Spleen (tissue), 11 donors: Measurements from ENCODE around the gene PTPRK. TPM values are rescaled to one million over a fixed set of nuclear protein-coding genes. Genes with fewer than 3 reads are reported as not detected.

Source experiments
- DNase-seq: peaks from one replicate; pipeline ENCODE4 v3.0.0-alpha.2; 2020
- H3K27ac ChIP-seq, 8 donors: fragments of 200-600 bp; sonication (generic) in 7 of 8; 1 replicate in 4 of 8; 2 replicates in 4 of 8; pipeline versions ENCODE4 v1.5.0 to v1.8.0; 2016 to 2021; ENCODE audit warnings: inconsistent platforms in 4 of 8, mild to moderate bottlenecking in 4 of 8, moderate library complexity in 1 of 8
- H3K27me3 ChIP-seq, 7 donors: fragments of 200-600 bp; sonication (generic) in 6 of 7; replicated peaks in 1 of 7; 1 replicate in 4 of 7; 2 replicates in 3 of 7; pipeline versions ENCODE4 v1.5.0 to v1.8.0; 2016 to 2021; ENCODE audit warnings: inconsistent platforms in 3 of 7, mild to moderate bottlenecking in 1 of 7
- H3K36me3 ChIP-seq, 6 donors: fragments of 200-600 bp; sonication (generic) in 5 of 6; 1 replicate in 4 of 6; 2 replicates in 2 of 6; pipeline versions ENCODE4 v1.5.0 to v1.8.0; 2016 to 2021; ENCODE audit warnings: inconsistent platforms in 2 of 6
- H3K4me1 ChIP-seq, 6 donors: fragments of 200-600 bp; sonication (generic) in 5 of 6; 1 replicate in 3 of 6; 2 replicates in 3 of 6; pipeline versions ENCODE4 v1.5.0 to v1.8.0; 2016 to 2021; ENCODE audit warnings: inconsistent platforms in 3 of 6
- H3K4me3 ChIP-seq, 8 donors: fragments of 200-600 bp; sonication (generic) in 7 of 8; 1 replicate in 4 of 8; 2 replicates in 4 of 8; pipeline versions ENCODE4 v1.5.0 to v1.8.0; 2016 to 2021; ENCODE audit warnings: inconsistent platforms in 4 of 8, mild to moderate bottlenecking in 4 of 8, moderate library complexity in 2 of 8
- H3K9me3 ChIP-seq, 8 donors: fragments of 200-600 bp; sonication (generic) in 7 of 8; 1 replicate in 4 of 8; 2 replicates in 4 of 8; pipeline versions ENCODE4 v1.5.0 to v1.8.0; 2016 to 2021; ENCODE audit warnings: inconsistent platforms in 4 of 8
- CTCF ChIP-seq, 11 experiments: fragments of 200-600 bp in 7 of 11; fragments of 450-650 bp in 4 of 11; sonication (generic) in 4 of 11; IDR thresholded peaks in 8 of 11; conservative IDR thresholded peaks in 3 of 11; 1 replicate in 7 of 11; 2 replicates in 4 of 11; pipeline versions ENCODE4 v1.4.0 to v1.8.0; 2016 to 2021; ENCODE audit warnings: antibody characterized with exemption in 11 of 11, inconsistent platforms in 4 of 11, mild to moderate bottlenecking in 1 of 11
- POLR2A ChIP-seq, 3 donors: fragments of 450-650 bp; IDR thresholded peaks; one replicate each; pipeline ENCODE4 v1.5.1; 2017; ENCODE audit warnings: antibody characterized with exemption in 3 of 3, mild to moderate bottlenecking in 1 of 3
- POLR2AphosphoS5 ChIP-seq, 3 donors: sonication (generic); formaldehyde crosslinking; IDR thresholded peaks; one replicate each; pipeline ENCODE4 v1.5.1; 2017; ENCODE audit warnings: antibody characterized with exemption in 3 of 3
- WGBS, 5 donors: extraction: QIAGEN DNeasy Blood & Tissue Kit in 3 of 5; methylation state at CpG; one replicate each; pipeline versions ENCODE4 v1.1.5 to v1.1.7; 2013 to 2018; 5-methylcytosine and 5-hydroxymethylcytosine counted together
- intact Hi-C: fragments of 100-400 bp; cut with DNase I; formaldehyde crosslinking; loops from one replicate; pipeline ENCODE4 v1.15.0; 2023; ENCODE audit warnings: low total_unique reads
- polyA plus RNA-seq, 3 donors: library from polyadenylated mRNA; stranded (reverse); fragments of 200-250 nt; gene quantifications; one replicate each; pipeline ENCODE4 v1.2.1, GENCODE V29; 2013
- total RNA-seq, 7 donors: library from RNA; depleted of rRNA in 3 of 7; stranded (reverse); fragments of >200 nt in 3 of 7; fragmentation: NEBNext Ultra II Directional in 4 of 7; extraction: Animal tissue kit (Norgen Biotek cat#: 25700) in 4 of 7; gene quantifications; one replicate each; pipeline versions ENCODE4 v1.1.0 to v1.2.1, GENCODE V29; 2016 to 2021
- donor health status: healthy with polysubstance abuse.
- donor health status: DM: no; HTN: no; CAD: no; lungs with moderate emphysema.
- donor health status: DM: no; HTN: no; CAD: no.
- donor health status: Bipolar disorder and iron deficiency.
- donor health status: healthy.
- donor health status: DM: no; HTN: no; CAD: no.
- donor health status: DM: yes; HTN: yes; CAD: no.

Gene PTPRK
- total and polyA plus RNA-seq, 10 donors, result 3.3 to 67.8 (median 34.0) TPM

DNA sequence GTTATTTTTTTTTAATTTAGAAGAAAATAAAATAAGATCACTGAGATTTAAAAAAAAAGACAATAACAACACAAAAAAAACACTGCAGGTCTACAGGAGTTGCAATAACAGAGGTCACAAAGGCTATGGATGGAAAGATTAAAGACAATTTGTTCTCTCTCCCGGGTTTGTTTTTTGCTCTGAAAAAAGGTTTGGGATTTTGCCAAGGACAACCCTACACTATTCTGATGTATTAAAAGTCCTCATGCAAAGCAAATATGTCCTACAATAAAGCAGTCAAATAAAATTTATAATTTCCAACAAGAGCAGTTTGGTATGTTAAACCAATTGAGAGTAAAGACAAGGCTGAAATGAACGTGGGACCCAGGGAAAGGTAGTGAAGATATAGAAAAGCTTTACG, 55.6 kb downstream of the PTPRK start:
- Histone ChIP-seq H3K27me3 (no peaks in the 10 kb centered on the region), H3K4me1 (no peaks in the 10 kb centered on the region), H3K36me3 (no peaks in the 10 kb centered on the region), H3K27ac (no peak overlapping the region), H3K4me3 (no peak overlapping the region), H3K9me3 (no peaks in the 10 kb centered on the region)
- TF ChIP-seq POLR2A (IDR thresholded peaks at IDR 0.05) (no peak), CTCF (IDR thresholded peaks at IDR 0.05 in 8 of 11, conservative IDR thresholded peaks at IDR 0.05 in 3 of 11) (no peak), POLR2AphosphoS5 (IDR thresholded peaks at IDR 0.05) (no peak)
- intact Hi-C loops, result no loop called here
- DNase-seq, result no peak
- 74 to 82% (median 79%) methylated on average over 3 of the region's 3 CpGs for WGBS, 5 donors

- TF ChIP-seq POLR2AphosphoS5 (IDR thresholded peaks at IDR 0.05), result no peak
- Histone ChIP-seq H3K27me3 (no peaks in the 10 kb centered on the region), H3K27ac (no peak overlapping the region)
Observed at GRCh38 chr6:128463942-128464341, 56.5 kb downstream of the PTPRK start.

DNA sequence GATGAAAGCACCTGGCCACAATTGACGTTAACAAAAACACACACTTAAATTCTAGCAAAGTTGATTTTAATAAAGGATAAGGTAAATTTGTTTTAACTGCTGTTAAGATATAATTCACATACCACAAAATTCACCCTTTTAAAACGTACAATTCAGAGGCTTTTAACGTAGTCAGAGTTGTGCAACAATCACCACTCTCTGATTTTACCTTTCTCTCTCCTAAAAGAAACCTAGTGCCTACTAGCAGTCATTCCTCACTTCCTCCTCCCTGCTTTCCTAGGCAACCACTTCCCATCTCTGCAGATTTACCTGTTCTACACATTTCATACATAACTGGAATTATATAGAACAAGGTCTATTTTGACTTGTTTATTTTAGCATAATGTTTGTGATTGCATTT, 58.9 kb downstream of the PTPRK start:
- Histone ChIP-seq H3K36me3 (no peaks in the 10 kb centered on the region), H3K4me3 (no peak overlapping the region), H3K4me1 (no peaks in the 10 kb centered on the region), H3K27me3 (no peaks in the 10 kb centered on the region), H3K27ac (no peak overlapping the region), H3K9me3 (no peaks in the 10 kb centered on the region)
- no peak for DNase-seq
- 85 to 94% (median 90%) methylated on average over 3 of the region's 3 CpGs for WGBS, 5 donors
- no peak for TF ChIP-seq POLR2AphosphoS5 (IDR thresholded peaks at IDR 0.05)
- no peak for TF ChIP-seq CTCF (IDR thresholded peaks at IDR 0.05 in 8 of 11, conservative IDR thresholded peaks at IDR 0.05 in 3 of 11)
- TF ChIP-seq POLR2A (IDR thresholded peaks at IDR 0.05), result no peak
- intact Hi-C loops, result no loop called here

More at GRCh38 chr6:128463942-128464341, 56.5 kb downstream of the PTPRK start:
- WGBS, 5 donors, result 85 to 97% (median 92%) methylated on average over 7 of the region's 7 CpGs
- Histone ChIP-seq H3K4me3 (no peak overlapping the region), H3K4me1 (no peaks in the 10 kb centered on the region), H3K9me3 (no peaks in the 10 kb centered on the region), H3K36me3 (no peaks in the 10 kb centered on the region)
- DNase-seq, result no peak
- intact Hi-C loops, result no loop called here

- 80 to 96% (median 89%) methylated on average over 2 of the region's 2 CpGs for WGBS, 5 donors
- H3K9me3 ChIP-seq, result no peaks in the 10 kb centered on the region
- no peak for DNase-seq
- no peak for TF ChIP-seq POLR2AphosphoS5 (IDR thresholded peaks at IDR 0.05)
- TF ChIP-seq POLR2A (IDR thresholded peaks at IDR 0.05), result no peak
- no peak for TF ChIP-seq CTCF (IDR thresholded peaks at IDR 0.05 in 8 of 11, conservative IDR thresholded peaks at IDR 0.05 in 3 of 11)
- intact Hi-C loops, result no loop called here
- H3K4me3 ChIP-seq, result no peak overlapping the region
- H3K27me3 ChIP-seq, result no peaks in the 10 kb centered on the region
- H3K36me3 ChIP-seq, result no peaks in the 10 kb centered on the region
- H3K4me1 ChIP-seq, result no peaks in the 10 kb centered on the region
- H3K27ac ChIP-seq, result no peak overlapping the region
Observed at GRCh38 chr6:128456510-128457230, 63.7 kb downstream of the PTPRK start.
